UCSD-AML1 (cell line): ENCODE results near the gene KRT36.

Experiments
- DNase-seq: peaks from one replicate; lab custom pipeline; 2025; ENCODE audit not compliant: unreplicated experiment; lab: John Stamatoyannopoulos, UW

Gene KRT36

DNA sequence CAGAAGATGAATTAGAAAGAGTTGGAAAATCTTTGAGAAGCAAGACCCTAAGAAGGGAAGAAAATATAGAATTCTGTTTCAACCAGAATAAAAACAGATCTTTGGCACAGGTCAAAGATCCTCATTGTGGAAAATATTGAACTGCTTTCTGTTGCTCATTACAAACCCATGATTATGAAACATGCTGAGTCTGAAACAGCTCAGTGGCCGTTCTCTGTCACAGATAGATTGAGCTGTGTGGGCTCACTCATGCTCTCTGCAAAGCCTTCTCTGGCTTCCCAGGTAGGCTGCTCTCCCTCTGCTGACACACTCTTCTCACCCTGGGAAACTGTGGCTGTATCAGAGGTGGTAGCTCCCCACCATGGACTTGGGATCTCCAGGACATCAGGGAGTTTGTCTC lies 45.5 kb downstream of the KRT36 start:
- DNase-seq, result no peak

DNA sequence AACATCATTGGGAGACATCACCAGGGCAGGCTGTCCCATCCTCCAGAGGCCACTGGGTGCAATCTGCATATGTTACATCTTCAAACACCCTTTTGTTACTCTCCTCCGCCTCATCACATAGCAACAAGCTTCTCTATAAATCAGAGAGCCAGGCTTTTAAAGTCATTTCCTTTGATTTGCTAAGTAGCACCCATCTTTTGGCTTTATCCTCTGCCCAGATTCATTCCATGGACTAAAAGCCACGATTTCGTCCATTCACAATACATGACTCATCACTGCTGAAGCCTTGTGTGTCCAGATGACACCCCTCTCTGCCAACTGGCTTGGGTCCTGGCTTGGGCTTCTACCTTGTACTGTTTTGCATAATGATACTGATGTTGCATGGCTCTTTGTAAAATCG lies 47.0 kb downstream of the KRT36 start:
- DNase-seq, result no peak

DNA sequence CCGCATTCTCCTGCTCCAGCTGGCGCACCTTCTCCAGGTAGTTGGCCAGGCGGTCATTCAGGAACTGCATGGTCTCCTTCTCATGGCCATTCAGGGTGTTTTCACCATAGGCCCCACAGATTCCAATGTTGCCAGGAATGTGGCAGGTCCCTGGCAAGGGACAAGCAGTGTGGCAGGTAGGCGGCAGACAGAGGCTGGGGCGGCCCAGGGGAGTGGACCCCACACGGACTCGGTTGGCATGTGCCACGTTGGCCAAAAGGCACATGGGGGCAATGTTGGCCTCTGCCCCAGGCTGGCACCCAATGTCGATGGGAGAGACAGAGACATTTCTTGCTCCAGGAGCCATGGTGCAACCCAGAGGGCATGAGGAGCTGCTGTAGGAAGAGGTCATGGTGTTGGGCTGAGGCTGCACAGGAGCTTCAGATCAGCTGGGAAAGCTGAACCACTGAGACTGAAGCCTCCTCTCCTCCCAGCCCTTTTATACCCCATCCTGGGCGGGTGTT lies 49.1 kb downstream of the KRT36 start, which contains the start of gene KRT38:
Gene KRT38 (minus strand): TSS at position 453 of the 503 bp plus-strand sequence. CDS start 62 bp downstream, at position 391.
- no peak for DNase-seq

DNA sequence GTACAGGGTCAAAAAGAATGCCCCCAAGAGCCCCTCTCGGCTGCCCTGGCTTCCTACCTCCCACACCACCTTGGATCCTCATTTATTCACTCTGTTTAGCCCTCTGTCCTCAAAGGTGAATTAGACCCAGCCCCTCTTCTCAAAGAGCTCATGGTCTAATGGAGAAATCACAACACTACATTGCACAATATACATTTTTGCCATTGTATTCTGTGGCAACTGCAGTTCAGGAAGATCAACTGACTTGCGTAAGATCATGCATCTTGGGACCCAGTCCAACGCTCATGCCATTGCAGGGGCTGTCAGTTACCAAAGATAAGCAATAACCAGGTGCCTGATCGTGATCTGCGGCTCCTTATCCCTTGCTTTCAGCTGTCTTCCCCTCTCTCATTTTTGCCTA lies 50.3 kb downstream of the KRT36 start:
- no peak for DNase-seq

DNA sequence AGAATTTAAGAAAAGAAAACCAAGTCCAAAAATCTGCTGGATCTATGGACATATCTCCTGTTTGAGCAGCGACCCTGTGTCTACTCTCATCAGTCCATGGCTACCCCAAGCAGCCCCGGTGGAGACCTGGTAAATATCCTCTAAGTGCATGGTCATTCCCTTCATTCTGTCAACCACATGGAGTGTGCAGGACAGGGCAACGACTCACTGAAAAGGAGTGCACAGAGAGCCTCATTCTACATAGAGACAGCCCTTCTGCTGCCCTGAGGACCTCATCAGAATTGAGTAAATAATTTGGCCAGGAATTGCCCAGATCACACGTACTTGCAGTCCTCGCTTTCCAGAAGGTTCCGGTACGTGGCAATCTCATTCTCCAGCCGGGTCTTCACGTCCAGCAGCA lies 51.9 kb downstream of the KRT36 start:
- no peak for DNase-seq

DNA sequence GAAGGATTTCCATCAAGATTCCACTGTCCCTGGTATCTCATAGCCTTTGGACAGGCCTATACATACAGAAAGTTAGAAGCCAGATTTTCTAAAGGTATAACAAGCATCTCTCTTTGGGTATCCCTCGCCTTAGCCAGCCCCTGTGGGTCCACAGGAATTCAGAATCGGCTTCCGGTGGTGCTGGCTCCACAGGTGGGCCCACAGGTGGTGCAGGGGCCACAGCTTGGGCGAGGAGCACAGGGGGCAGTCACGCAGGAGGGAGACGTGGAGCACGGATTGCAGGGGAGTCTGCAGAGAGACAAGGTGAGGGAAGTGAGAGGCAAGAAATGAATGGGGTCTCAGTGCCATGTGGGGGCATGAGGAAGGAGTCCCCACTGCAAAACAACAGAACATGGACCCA lies 52.5 kb downstream of the KRT36 start:
- no peak for DNase-seq
